SK-N-SH treated with all-trans-retinoic acid at 6 μM for 48 hours (cell line): ENCODE measurements around the gene EXD3.

Experiments
- ARNTL ChIP-seq: fragments of 450-650 bp; formaldehyde crosslinking; IDR thresholded peaks from 2 replicates; pipeline ENCODE4 v1.5.0; 2020; ENCODE audit warnings: low read depth, mild to moderate bottlenecking, moderate library complexity, borderline replicate concordance
- BACH2 ChIP-seq: fragments of 250-450 bp; sonication (Bioruptor Pico); IDR thresholded peaks from 2 replicates; pipeline ENCODE4 v1.9.0; 2021; ENCODE audit warnings: mild to moderate bottlenecking, borderline replicate concordance
- ESRRG ChIP-seq: fragments of 250-450 bp; sonication (Bioruptor Pico); IDR thresholded peaks from 2 replicates; pipeline ENCODE4 v1.6.1; 2021; ENCODE audit warnings: mild to moderate bottlenecking
- GLIS3 ChIP-seq: fragments of 250-450 bp; sonication (Bioruptor Pico); IDR thresholded peaks from 2 replicates; pipeline ENCODE4 v1.5.0; 2020; ENCODE audit warnings: mild to moderate bottlenecking, moderate library complexity
- ISL1 ChIP-seq: fragments of 250-450 bp; sonication (Bioruptor Pico); IDR thresholded peaks from 2 replicates; pipeline ENCODE4 v2.1.2; 2022; ENCODE audit warnings: mild to moderate bottlenecking, moderate library complexity
- PATZ1 ChIP-seq: fragments of 250-450 bp; sonication (Bioruptor Pico); IDR thresholded peaks from 2 replicates; pipeline ENCODE4 v1.8.0; 2020; ENCODE audit warnings: mild to moderate bottlenecking, moderate library complexity, borderline replicate concordance
- POU6F1 ChIP-seq: fragments of 250-450 bp; sonication (Bioruptor Pico); IDR thresholded peaks from 2 replicates; pipeline ENCODE4 v1.8.0; 2021; ENCODE audit warnings: low read depth, mild to moderate bottlenecking, moderate library complexity, borderline replicate concordance
- RARB ChIP-seq: fragments of 250-450 bp; sonication (Bioruptor Pico); IDR thresholded peaks from 2 replicates; pipeline ENCODE4 v1.8.0; 2021; ENCODE audit warnings: mild to moderate bottlenecking, moderate library complexity
- ZC3H10 ChIP-seq: fragments of 250-450 bp; sonication (Bioruptor Pico); IDR thresholded peaks from 2 replicates; pipeline ENCODE4 v1.5.1; 2021; ENCODE audit warnings: mild to moderate bottlenecking, moderate library complexity
- ZFP30 ChIP-seq: fragments of 450-650 bp; formaldehyde crosslinking; IDR thresholded peaks from 2 replicates; pipeline ENCODE4 v1.5.0; 2022; ENCODE audit warnings: mild to moderate bottlenecking, moderate library complexity
- ZNF8 ChIP-seq: fragments of 450-650 bp; formaldehyde crosslinking; IDR thresholded peaks from 2 replicates; pipeline ENCODE4 v1.5.0; 2020; ENCODE audit warnings: mild to moderate bottlenecking, moderate library complexity
- TF ChIP-seq, protein P1 (sequence below): fragments of 250-450 bp; sonication (Bioruptor Pico); IDR thresholded peaks from 2 replicates; pipeline ENCODE4 v1.5.0; 2020; ENCODE audit warnings: mild to moderate bottlenecking, moderate library complexity

GRCh38 chr9:137456061-137456863, 33.3 kb upstream of the EXD3 start:
- TF ChIP-seq ZFP30 (CRISPR knock-in tag), result no peak
- no peak for TF ChIP-seq ZC3H10
- TF ChIP-seq, protein P1, sequence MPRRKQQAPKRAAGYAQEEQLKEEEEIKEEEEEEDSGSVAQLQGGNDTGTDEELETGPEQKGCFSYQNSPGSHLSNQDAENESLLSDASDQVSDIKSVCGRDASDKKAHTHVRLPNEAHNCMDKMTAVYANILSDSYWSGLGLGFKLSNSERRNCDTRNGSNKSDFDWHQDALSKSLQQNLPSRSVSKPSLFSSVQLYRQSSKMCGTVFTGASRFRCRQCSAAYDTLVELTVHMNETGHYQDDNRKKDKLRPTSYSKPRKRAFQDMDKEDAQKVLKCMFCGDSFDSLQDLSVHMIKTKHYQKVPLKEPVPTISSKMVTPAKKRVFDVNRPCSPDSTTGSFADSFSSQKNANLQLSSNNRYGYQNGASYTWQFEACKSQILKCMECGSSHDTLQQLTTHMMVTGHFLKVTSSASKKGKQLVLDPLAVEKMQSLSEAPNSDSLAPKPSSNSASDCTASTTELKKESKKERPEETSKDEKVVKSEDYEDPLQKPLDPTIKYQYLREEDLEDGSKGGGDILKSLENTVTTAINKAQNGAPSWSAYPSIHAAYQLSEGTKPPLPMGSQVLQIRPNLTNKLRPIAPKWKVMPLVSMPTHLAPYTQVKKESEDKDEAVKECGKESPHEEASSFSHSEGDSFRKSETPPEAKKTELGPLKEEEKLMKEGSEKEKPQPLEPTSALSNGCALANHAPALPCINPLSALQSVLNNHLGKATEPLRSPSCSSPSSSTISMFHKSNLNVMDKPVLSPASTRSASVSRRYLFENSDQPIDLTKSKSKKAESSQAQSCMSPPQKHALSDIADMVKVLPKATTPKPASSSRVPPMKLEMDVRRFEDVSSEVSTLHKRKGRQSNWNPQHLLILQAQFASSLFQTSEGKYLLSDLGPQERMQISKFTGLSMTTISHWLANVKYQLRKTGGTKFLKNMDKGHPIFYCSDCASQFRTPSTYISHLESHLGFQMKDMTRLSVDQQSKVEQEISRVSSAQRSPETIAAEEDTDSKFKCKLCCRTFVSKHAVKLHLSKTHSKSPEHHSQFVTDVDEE, result no peak
- TF ChIP-seq PATZ1 (CRISPR knock-in tag), result no peak
- no peak for TF ChIP-seq RARB
- TF ChIP-seq BACH2, result no peak
- no peak for TF ChIP-seq POU6F1 (CRISPR knock-in tag)
- no peak for TF ChIP-seq ESRRG
- no peak for TF ChIP-seq GLIS3
- TF ChIP-seq ZNF8, result no peak
- TF ChIP-seq ARNTL (CRISPR knock-in tag), result no peak
- TF ChIP-seq ISL1 (CRISPR knock-in tag), result no peak
